IMR-90 (cell line): ENCODE measurements around the gene SLC25A3. TPM values are rescaled to one million over a fixed set of nuclear protein-coding genes. Genes with fewer than 3 reads are reported as not detected.

ENCODE experiments used
- ATAC-seq: fragments of 200-7000 bp; cut with Tn5 transposase; 2 replicates; pipeline ENCODE4 v1.9.1; 2020; ENCODE audit warnings: low read depth, mild to moderate bottlenecking, moderate library complexity
- BruUV-seq: library from RNA; stranded (reverse); fragments of 400-500 nt; replicated peaks from 2 replicates; lab custom pipeline; 2021; lab: Mats Ljungman, UMichigan
- CTCF ChIA-PET: fragments of 300-600 bp; formaldehyde crosslinking; extraction: SDS; loops from one replicate; lab custom pipeline; 2021; ENCODE audit warnings: antibody characterized with exemption; lab: Yijun Ruan, JAX
- POLR2A ChIA-PET: fragments of 300-600 bp; sonication (Branson Sonifier 250); formaldehyde crosslinking; loops from one replicate; lab custom pipeline; 2022; ENCODE audit warnings: antibody characterized with exemption; ENCODE audit not compliant: unreplicated experiment; lab: Charles Lee
- DNase-seq: peaks from one replicate; pipeline ENCODE4 v3.0.0; 2013
- H2AFZ ChIP-seq: replicated peaks from 2 replicates; pipeline ENCODE3; 2013; ENCODE audit warnings: low read length, mild to moderate bottlenecking; ENCODE audit not compliant: poor library complexity
- H2AK5ac ChIP-seq: 2 replicates; pipeline ENCODE4 v1.6.1; 2013; ENCODE audit warnings: low read depth, low read length, inconsistent platforms
- H2AK9ac ChIP-seq: replicated peaks from 2 replicates; pipeline ENCODE3; 2013; ENCODE audit warnings: mild to moderate bottlenecking, low read depth, low read length, moderate library complexity; ENCODE audit not compliant: poor library complexity
- H2BK120ac ChIP-seq: 2 replicates; pipeline ENCODE4 v1.6.1; 2013; ENCODE audit warnings: low read depth, low read length, inconsistent platforms
- H2BK15ac ChIP-seq: 3 replicates; pipeline ENCODE4 v1.6.1; 2013; ENCODE audit warnings: low read depth, low read length, inconsistent platforms
- H2BK20ac ChIP-seq: 2 replicates; pipeline ENCODE4 v1.6.1; 2013; ENCODE audit warnings: low read depth, mild to moderate bottlenecking, inconsistent platforms, low read length, moderate library complexity
- H2BK5ac ChIP-seq: 2 replicates; pipeline ENCODE4 v1.6.1; 2013; ENCODE audit warnings: mild to moderate bottlenecking, low read depth, low read length, inconsistent platforms; ENCODE audit not compliant: poor library complexity, severe bottlenecking
- H3K14ac ChIP-seq: replicated peaks from 2 replicates; pipeline ENCODE4 v1.6.1; 2013; ENCODE audit warnings: low read depth, low read length, inconsistent platforms
- H3K18ac ChIP-seq: 2 replicates; pipeline ENCODE4 v1.6.1; 2013; ENCODE audit warnings: low read depth, low read length, control low read depth
- H3K23ac ChIP-seq: 2 replicates; pipeline ENCODE4 v1.6.1; 2013; ENCODE audit warnings: low read depth, low read length, inconsistent platforms
- H3K27ac ChIP-seq: 2 replicates; pipeline ENCODE4 v1.5.1; 2013; ENCODE audit warnings: mild to moderate bottlenecking, control low read depth, low read length; ENCODE audit not compliant: insufficient read depth
- H3K27me3 ChIP-seq: 2 replicates; pipeline ENCODE4 v1.6.1; 2013; ENCODE audit warnings: low read length; ENCODE audit not compliant: control insufficient read depth, insufficient read depth
- H3K36me3 ChIP-seq: 2 replicates; pipeline ENCODE4 v1.6.1; 2013; ENCODE audit warnings: low read length, mixed read lengths; ENCODE audit not compliant: control insufficient read depth, insufficient read depth
- H3K4ac ChIP-seq: 2 replicates; pipeline ENCODE4 v1.6.1; 2013; ENCODE audit warnings: low read depth, low read length, inconsistent platforms
- H3K4me1 ChIP-seq: 2 replicates; pipeline ENCODE4 v1.6.1; 2013; ENCODE audit warnings: low read length, mixed read lengths; ENCODE audit not compliant: control insufficient read depth, insufficient read depth
- H3K4me2 ChIP-seq: 2 replicates; pipeline ENCODE4 v1.6.1; 2013; ENCODE audit warnings: low read depth, mild to moderate bottlenecking, control low read depth, low read length, moderate library complexity
- H3K4me3 ChIP-seq: 2 replicates; pipeline ENCODE4 v1.5.1; 2013; ENCODE audit warnings: low read depth, mild to moderate bottlenecking, control low read depth, low read length, moderate library complexity; ENCODE audit not compliant: insufficient read depth
- H3K56ac ChIP-seq: 2 replicates; pipeline ENCODE4 v1.6.1; 2013; ENCODE audit warnings: low read length, inconsistent platforms; ENCODE audit not compliant: insufficient read depth; ENCODE audit errors: extremely low read depth
- H3K79me1 ChIP-seq, 2 experiments: 2 replicates each; pipeline ENCODE4 v1.6.1; 2013; ENCODE audit warnings: low read length in 2 of 2, inconsistent platforms in 1 of 2, low read depth in 1 of 2
- H3K9ac ChIP-seq: 2 replicates; pipeline ENCODE4 v1.6.1; 2013; ENCODE audit warnings: low read depth, low read length, control low read depth
- H3K9me1 ChIP-seq: 2 replicates; pipeline ENCODE4 v1.6.1; 2013; ENCODE audit warnings: low read length, inconsistent platforms; ENCODE audit not compliant: insufficient read depth
- H3K9me3 ChIP-seq: 2 replicates; pipeline ENCODE4 v1.6.1; 2013; ENCODE audit warnings: low read length; ENCODE audit not compliant: control insufficient read depth, insufficient read depth
- H4K20me1 ChIP-seq: 2 replicates; pipeline ENCODE4 v1.6.1; 2013; ENCODE audit warnings: low read length, inconsistent platforms; ENCODE audit not compliant: insufficient read depth
- H4K5ac ChIP-seq: 2 replicates; pipeline ENCODE4 v1.6.1; 2013; ENCODE audit warnings: mild to moderate bottlenecking, low read depth, low read length, control low read depth
- H4K8ac ChIP-seq, 2 experiments: 2 replicates each; pipeline ENCODE4 v1.6.1; 2013; ENCODE audit warnings: low read depth in 2 of 2, low read length in 2 of 2, control low read depth in 1 of 2, inconsistent platforms in 1 of 2
- H4K91ac ChIP-seq: 2 replicates; pipeline ENCODE4 v1.6.1; 2013; ENCODE audit warnings: low read depth, low read length, inconsistent platforms; ENCODE audit not compliant: insufficient read depth
- MAFK ChIP-seq: IDR thresholded peaks from 2 replicates; pipeline ENCODE4 v1.6.1; 2012; ENCODE audit warnings: low read depth, low read length, improper control_type of control experiment
- MXI1 ChIP-seq: IDR thresholded peaks from 2 replicates; pipeline ENCODE4 v1.6.1; 2012; ENCODE audit warnings: low read depth, mild to moderate bottlenecking, low read length, moderate library complexity, borderline replicate concordance
- USF2 ChIP-seq: fragments of 150-350 bp; IDR thresholded peaks from 2 replicates; pipeline ENCODE4 v1.6.1; 2017; ENCODE audit warnings: mild to moderate bottlenecking, antibody characterized with exemption, low read length, low read depth
- WGBS, 2 experiments: methylation state at CpG; one replicate each; pipeline versions ENCODE4 v1.1.5 to v1.1.7; 2013; ENCODE audit warnings: missing lambda C conversion rate in 2 of 2; ENCODE audit not compliant: insufficient read length in 1 of 2; ENCODE audit errors: extremely low coverage in 2 of 2; 5-methylcytosine and 5-hydroxymethylcytosine counted together
- dilution Hi-C: fragments of 300-500 bp; cut with HindIII; formaldehyde crosslinking; loops from one replicate; pipeline ENCODE4 v1.14.3; 2018; ENCODE audit warnings: low sequenced_read_pairs; ENCODE audit not compliant: unreplicated experiment
- in situ Hi-C: fragments of 300-500 bp; cut with MboI; formaldehyde crosslinking; loops from 3 replicates; pipeline ENCODE4 v1.14.3; 2019; ENCODE audit warnings: low sequenced_read_pairs, inconsistent platforms, mixed read lengths
- intact Hi-C: fragments of 100-400 bp; cut with micrococcal nuclease; formaldehyde crosslinking; loops from 2 replicates; pipeline ENCODE4 v1.10.0; 2022
- polyA plus RNA-seq, 3 experiments: library from polyadenylated mRNA; depleted of rRNA; stranded (reverse); fragments of >200 nt; gene quantifications; 2 replicates each; pipeline ENCODE4 v1.2.3, GENCODE V29; 2012; ENCODE audit warnings: low replicate concordance in 1 of 3
- total RNA-seq: library from RNA; depleted of rRNA; stranded (reverse); fragments of >200 nt; gene quantifications from 2 replicates; pipeline ENCODE4 v1.2.3, GENCODE V29; 2012
- TF ChIP-seq, protein P1 (sequence below): conservative IDR thresholded peaks from 2 replicates; pipeline ENCODE4 v1.5.1; 2012; ENCODE audit warnings: mild to moderate bottlenecking, low read depth, low read length, improper control_type of control experiment

The SLC25A3 gene
- total and polyA plus RNA-seq, 2 of the 4 experiments (the other 2 are of a cell fraction), result 657 to 861 TPM

- Histone ChIP-seq H3K23ac (no peak overlapping the region), H3K18ac (no peak overlapping the region), H3K4ac (no peak overlapping the region), H3K4me1 (no peaks in the 10 kb centered on the region), H3K56ac (no peak overlapping the region), H2AK5ac (no peak overlapping the region), H4K20me1 (no peaks in the 10 kb centered on the region), H4K91ac (no peak overlapping the region), H2BK15ac (no peak overlapping the region), H3K9ac (no peak overlapping the region), H3K79me1 (no peaks in the 10 kb centered on the region), H3K9me1 (no peaks in the 10 kb centered on the region), H2AK9ac (no peak overlapping the region), H2BK120ac (no peak overlapping the region), H3K27me3 (no peaks in the 10 kb centered on the region), H3K9me3 (no peaks in the 10 kb centered on the region), H2BK20ac (no peak overlapping the region), H2AFZ (no peak overlapping the region), H4K5ac (no peak overlapping the region), H4K8ac (no peak overlapping the region), H3K36me3 (no peaks in the 10 kb centered on the region), H3K27ac (no peak overlapping the region), H3K4me3 (no peak overlapping the region), H3K4me2 (no peak overlapping the region), H2BK5ac (no peak overlapping the region), H3K14ac (no peak overlapping the region)
- no TSS peak for BruUV-seq
- intact Hi-C loops (no loop called here), dilution Hi-C loops (no loop called here), in situ Hi-C loops (loop anchor here (25.0 kb wide), 1 partner anchor 415 kb away; no protein-coding TSS in a partner anchor)
- CTCF ChIA-PET, result interaction anchor here (1.1 kb wide), 2 partner anchors 11 to 22 kb away, joined by 3 to 4 read pairs; no protein-coding TSS in a partner anchor
- POLR2A ChIA-PET, result no interaction called here
- ATAC-seq (no peak), DNase-seq (no peak)
- WGBS, 2 experiments, result no CpG with 5 or more reads among the region's 2 CpGs
- TF ChIP-seq USF2, result no peak
- TF ChIP-seq, protein P1, sequence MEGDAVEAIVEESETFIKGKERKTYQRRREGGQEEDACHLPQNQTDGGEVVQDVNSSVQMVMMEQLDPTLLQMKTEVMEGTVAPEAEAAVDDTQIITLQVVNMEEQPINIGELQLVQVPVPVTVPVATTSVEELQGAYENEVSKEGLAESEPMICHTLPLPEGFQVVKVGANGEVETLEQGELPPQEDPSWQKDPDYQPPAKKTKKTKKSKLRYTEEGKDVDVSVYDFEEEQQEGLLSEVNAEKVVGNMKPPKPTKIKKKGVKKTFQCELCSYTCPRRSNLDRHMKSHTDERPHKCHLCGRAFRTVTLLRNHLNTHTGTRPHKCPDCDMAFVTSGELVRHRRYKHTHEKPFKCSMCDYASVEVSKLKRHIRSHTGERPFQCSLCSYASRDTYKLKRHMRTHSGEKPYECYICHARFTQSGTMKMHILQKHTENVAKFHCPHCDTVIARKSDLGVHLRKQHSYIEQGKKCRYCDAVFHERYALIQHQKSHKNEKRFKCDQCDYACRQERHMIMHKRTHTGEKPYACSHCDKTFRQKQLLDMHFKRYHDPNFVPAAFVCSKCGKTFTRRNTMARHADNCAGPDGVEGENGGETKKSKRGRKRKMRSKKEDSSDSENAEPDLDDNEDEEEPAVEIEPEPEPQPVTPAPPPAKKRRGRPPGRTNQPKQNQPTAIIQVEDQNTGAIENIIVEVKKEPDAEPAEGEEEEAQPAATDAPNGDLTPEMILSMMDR, result 0 out of 2 replicates have a peak, but pooled peaks have one; percentile 1
- TF ChIP-seq MXI1, result no peak
- TF ChIP-seq MAFK, result no peak
Measured at GRCh38 chr12:98572010-98572409, 21.5 kb upstream of the SLC25A3 start.
